ENCODE data around the gene RAB4A. TPM values are rescaled to one million over a fixed set of nuclear protein-coding genes. Genes with fewer than 3 reads are reported as not detected.

RAB4A gene
- total and polyA plus RNA-seq, 7 experiments from 2014 or later: 9.6 to 47.9 (median 36.7) TPM

DNA sequence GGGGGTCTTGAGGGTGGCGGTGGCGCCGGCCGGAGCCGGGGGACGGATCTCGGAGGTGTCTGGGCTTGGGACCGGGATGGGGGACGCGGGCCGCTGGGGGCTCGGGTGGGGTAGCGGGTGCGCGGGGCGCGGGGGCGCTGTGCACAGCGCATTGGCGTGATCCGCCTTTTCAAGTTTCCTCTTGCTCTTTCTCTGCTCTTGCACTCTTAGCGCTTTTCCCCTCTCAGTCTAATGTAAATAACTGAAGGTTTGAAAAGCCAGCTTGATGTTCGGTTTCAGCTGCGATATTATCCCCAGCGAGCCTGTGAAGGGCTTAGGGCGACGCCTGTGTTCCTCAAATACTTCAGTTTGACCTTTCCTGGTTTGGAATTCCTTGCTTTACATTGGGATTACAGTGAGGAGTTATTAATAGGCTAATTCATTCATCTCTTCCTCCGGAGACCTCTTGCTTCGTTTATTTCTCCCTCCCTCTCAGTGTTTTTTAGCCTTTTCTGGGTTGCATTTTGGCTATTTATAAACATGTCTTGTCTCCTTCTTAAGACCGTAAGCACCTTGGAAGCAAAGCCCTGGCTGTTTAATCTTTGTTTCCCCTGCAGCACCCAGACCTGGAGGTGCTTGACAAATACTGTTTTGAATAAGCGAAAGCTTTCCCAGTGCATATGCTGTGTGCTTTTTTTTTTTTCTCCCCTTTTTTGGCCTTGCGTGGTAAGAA, 693 bp downstream of the RAB4A start:
- no peaks in the 10 kb centered on the region for H3K27me3 Mint-ChIP-seq
- ATAC-seq (peak; percentile 68), DNase-seq (peak in 5 of 9 donors; percentile 23 to 42 (median 30))
- peaks cover 25 to 52% (median 35%) of the 10 kb centered on the region in 7 donors for H3K4me1 Mint-ChIP-seq
- H3K27me3 ChIP-seq (ENCODE audit: control insufficient read depth in 2 of 2, insufficient read depth in 2 of 2, low read length in 2 of 2): no peaks in the 10 kb centered on the region
- peaks cover 13 to 17% of the 10 kb centered on the region in 2 donors for H3K4me1 ChIP-seq (ENCODE audit: control insufficient read depth in 2 of 2, insufficient read depth in 2 of 2, low read length in 2 of 2)
- H3K4me3 ChIP-seq (ENCODE audit: low read length): peak overlapping the region; percentile 77
- peaks cover 0 to 15% (median 0%) of the 10 kb centered on the region in 5 donors for H3K36me3 Mint-ChIP-seq
- H3K36me3 ChIP-seq (ENCODE audit: control insufficient read depth in 2 of 3, insufficient read depth in 3 of 3, low read length in 3 of 3): no peaks in the 10 kb centered on the region
- intact Hi-C loops (cut with micrococcal nuclease): loop anchor here (1.0 to 10.0 kb wide), 12 partner anchors 13 to 1973 kb away; partner anchors contain the start of genes NUP133 (in 2 of the 2), TAF5L (in 2 of the 2), URB2 (in 2 of the 2) and CCSAP (in 1 of the 2)
- POLR2A ChIA-PET: interaction anchor here (0.7 kb wide), 1 partner anchor 69 kb away, joined by 3 read pairs; no protein-coding TSS in a partner anchor
- H3K4me3 Mint-ChIP-seq: peak overlapping the region; percentile 89 to 99 (median 94)
- H3K9me3 Mint-ChIP-seq: peaks cover 0 to 9% (median 3%) of the 10 kb centered on the region in 11 donors
- peak overlapping the region; percentile 76 to 95 (median 89) for H3K27ac Mint-ChIP-seq
- H3K9me3 ChIP-seq (ENCODE audit: control insufficient read depth in 2 of 3, low read length in 3 of 3): no peaks in the 10 kb centered on the region
- CTCF ChIA-PET: no interaction called here
- peak overlapping the region; percentile 62 for H3K27ac ChIP-seq (ENCODE audit: low read depth, low read length)

DNA sequence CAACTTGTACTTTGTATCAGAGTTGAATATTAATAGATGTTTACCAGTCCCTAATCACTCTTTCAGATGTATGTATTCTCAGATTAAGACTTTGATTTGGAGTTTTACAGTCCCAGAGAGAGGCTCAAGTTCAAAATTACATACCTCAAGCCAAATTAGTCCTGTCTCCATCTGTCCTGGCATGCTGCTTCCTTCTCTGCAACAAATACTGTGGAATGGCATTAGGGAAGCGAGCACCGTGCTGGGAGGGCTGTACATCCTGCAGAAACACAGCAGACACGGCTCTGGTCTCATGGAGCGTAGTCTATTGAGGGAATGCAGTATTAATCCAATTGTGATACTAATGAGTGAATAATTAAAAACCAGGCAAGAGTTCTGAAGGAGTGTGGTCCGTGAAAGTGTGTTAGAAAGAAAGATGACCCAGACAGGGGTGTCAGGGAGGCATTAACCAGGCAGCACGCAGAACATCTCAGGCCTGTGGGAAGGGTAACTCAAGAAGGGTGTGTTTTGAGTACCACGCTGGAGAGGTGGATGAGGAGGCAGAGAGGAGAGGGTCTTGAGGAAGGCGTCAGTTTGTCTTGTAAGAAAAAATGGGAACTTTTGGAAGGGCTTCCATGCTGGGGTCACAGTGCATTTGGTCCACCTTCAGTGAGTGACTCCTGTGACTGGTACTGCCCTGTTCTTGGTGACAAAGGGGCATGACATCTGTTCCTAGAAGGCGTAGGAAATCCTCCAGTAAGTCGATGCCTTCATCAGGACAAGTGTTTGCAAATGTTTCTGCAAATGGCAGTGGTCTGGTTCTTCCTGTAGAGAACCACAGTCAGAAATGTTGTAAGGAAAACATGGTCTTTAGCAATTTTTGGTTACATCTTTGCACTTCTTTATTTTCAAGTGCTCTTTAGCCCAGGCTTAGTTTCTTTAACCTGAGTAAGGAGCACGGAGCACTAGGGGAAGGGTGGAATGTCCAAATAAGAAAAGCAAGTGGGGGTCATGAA, 1.6 kb downstream of the RAB4A start:
- H3K4me1 ChIP-seq (ENCODE audit: control insufficient read depth in 2 of 2, insufficient read depth in 2 of 2, low read length in 2 of 2): peaks cover 13 to 17% of the 10 kb centered on the region in 2 donors
- no peak for DNase-seq
- Mint-ChIP-seq H3K36me3 (peaks cover 0 to 12% (median 0%) of the 10 kb centered on the region in 5 donors), H3K9me3 (peaks cover 0 to 4% (median 0%) of the 10 kb centered on the region in 11 donors), H3K27me3 (no peaks in the 10 kb centered on the region), H3K4me1 (peaks cover 25 to 49% (median 35%) of the 10 kb centered on the region in 7 donors), H3K27ac (peak overlapping the region in 6 of 9 donors; percentile 19 to 91 (median 80)), H3K4me3 (peak overlapping the region; percentile 89 to 99 (median 94))
- H3K27me3 ChIP-seq (ENCODE audit: control insufficient read depth in 2 of 2, insufficient read depth in 2 of 2, low read length in 2 of 2): no peaks in the 10 kb centered on the region
- H3K36me3 ChIP-seq (ENCODE audit: control insufficient read depth in 2 of 3, insufficient read depth in 3 of 3, low read length in 3 of 3): no peaks in the 10 kb centered on the region
- peak overlapping the region; percentile 77 for H3K4me3 ChIP-seq (ENCODE audit: low read length)
- CTCF ChIA-PET: no interaction called here
- POLR2A ChIA-PET: no interaction called here
- no peak for ATAC-seq
- no peak overlapping the region for H3K27ac ChIP-seq (ENCODE audit: low read depth, low read length)
- intact Hi-C loops (cut with micrococcal nuclease): loop anchor here (2.0 to 10.0 kb wide), 7 partner anchors 14 to 1972 kb away; partner anchors contain the start of genes TAF5L (in 2 of the 2), URB2 (in 2 of the 2), COG2 (in 1 of the 2) and GALNT2 (in 1 of the 2)
- H3K9me3 ChIP-seq (ENCODE audit: control insufficient read depth in 2 of 3, low read length in 3 of 3): no peaks in the 10 kb centered on the region

DNA sequence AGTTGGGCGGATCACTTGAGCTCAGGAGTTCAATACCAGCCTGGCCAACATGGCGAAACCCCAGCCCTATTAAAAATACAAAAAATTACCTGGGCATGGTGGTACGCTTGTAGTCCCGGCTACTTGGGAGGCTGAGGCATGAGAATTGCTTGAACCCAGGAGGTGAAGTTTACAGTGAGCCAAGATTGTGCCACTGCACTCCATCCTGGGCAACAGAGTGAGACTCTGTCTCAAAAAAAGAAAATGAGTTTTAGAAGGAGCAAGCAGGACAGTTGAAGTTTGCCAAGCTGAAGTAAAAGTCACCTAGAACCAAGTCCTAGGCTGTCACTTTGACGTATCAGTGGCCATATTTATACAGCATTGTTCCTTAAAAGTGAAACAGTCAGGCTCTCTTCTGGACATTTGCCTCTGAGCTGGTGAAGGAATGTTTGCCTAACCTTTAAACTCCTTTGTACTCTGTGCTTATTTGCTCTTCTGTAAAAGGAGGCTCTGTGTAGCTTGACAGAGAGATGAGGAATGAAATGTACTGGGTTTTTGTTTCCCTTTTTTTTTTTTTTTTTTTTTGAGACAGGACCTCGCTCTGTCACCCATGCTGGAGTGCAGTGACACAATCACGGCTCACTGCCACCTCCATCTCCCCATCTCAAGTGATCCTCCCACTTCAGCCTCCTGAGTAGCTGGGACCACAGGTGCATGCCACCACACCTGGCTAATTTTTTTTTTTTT, 2.8 kb downstream of the RAB4A start:
- peak overlapping the region in 1 of 10 donors; percentile 5 for H3K4me3 Mint-ChIP-seq
- peaks cover 0 to 9% (median 0%) of the 10 kb centered on the region in 5 donors for H3K36me3 Mint-ChIP-seq
- DNase-seq (no peak), ATAC-seq (no peak)
- Histone ChIP-seq H3K4me3 (ENCODE audit: low read length) (no peak overlapping the region), H3K4me1 (ENCODE audit: control insufficient read depth in 2 of 2, insufficient read depth in 2 of 2, low read length in 2 of 2) (peaks cover 13 to 17% of the 10 kb centered on the region in 2 donors), H3K9me3 (ENCODE audit: control insufficient read depth in 2 of 3, low read length in 3 of 3) (no peaks in the 10 kb centered on the region), H3K36me3 (ENCODE audit: control insufficient read depth in 2 of 3, insufficient read depth in 3 of 3, low read length in 3 of 3) (no peaks in the 10 kb centered on the region), H3K27me3 (ENCODE audit: control insufficient read depth in 2 of 2, insufficient read depth in 2 of 2, low read length in 2 of 2) (no peaks in the 10 kb centered on the region), H3K27ac (ENCODE audit: low read depth, low read length) (no peak overlapping the region)
- no peaks in the 10 kb centered on the region for H3K27me3 Mint-ChIP-seq
- ChIA-PET CTCF (no interaction called here), POLR2A (interaction anchor here (1.4 kb wide), 1 partner anchor 10 kb away, joined by 5 read pairs; no protein-coding TSS in a partner anchor)
- peaks cover 0 to 4% (median 0%) of the 10 kb centered on the region in 11 donors for H3K9me3 Mint-ChIP-seq
- H3K27ac Mint-ChIP-seq: no peak overlapping the region
- intact Hi-C loops (cut with micrococcal nuclease): loop anchor here (2.0 to 10.0 kb wide), 7 partner anchors 15 to 1971 kb away; partner anchors contain the start of genes TAF5L (in 2 of the 2), URB2 (in 2 of the 2), COG2 (in 1 of the 2) and GALNT2 (in 1 of the 2)
- H3K4me1 Mint-ChIP-seq: peaks cover 25 to 49% (median 35%) of the 10 kb centered on the region in 7 donors

DNA sequence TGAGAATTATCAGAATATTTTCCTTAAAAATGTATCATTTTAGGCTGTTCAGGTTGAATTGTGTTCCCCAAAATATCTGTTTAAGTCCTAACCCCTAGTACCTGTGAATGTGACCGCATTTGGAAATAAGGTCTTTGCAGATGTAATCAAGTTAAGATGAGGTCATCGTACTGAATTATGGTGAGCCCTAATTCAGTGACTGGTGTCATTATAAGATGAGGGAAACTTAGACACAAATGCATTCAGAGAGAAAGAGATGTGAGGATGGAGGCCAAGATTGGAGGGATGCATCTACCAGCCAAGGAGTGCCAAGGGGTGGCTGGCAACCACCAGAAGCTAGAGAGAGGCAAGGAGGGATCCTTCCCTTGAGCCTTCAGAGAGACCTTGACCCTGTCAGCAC, 4.1 kb downstream of the RAB4A start:
- intact Hi-C loops (cut with micrococcal nuclease): loop anchor here in 1 of 2 donors (10.0 kb wide), 2 partner anchors 1370 to 1970 kb away; partner anchors contain the start of genes COG2 and GNPAT
- Histone ChIP-seq H3K9me3 (ENCODE audit: control insufficient read depth in 2 of 3, low read length in 3 of 3) (no peaks in the 10 kb centered on the region), H3K27ac (ENCODE audit: low read depth, low read length) (no peak overlapping the region), H3K27me3 (ENCODE audit: control insufficient read depth in 2 of 2, insufficient read depth in 2 of 2, low read length in 2 of 2) (no peaks in the 10 kb centered on the region), H3K4me3 (ENCODE audit: low read length) (no peak overlapping the region), H3K36me3 (ENCODE audit: control insufficient read depth in 2 of 3, insufficient read depth in 3 of 3, low read length in 3 of 3) (no peaks in the 10 kb centered on the region), H3K4me1 (ENCODE audit: control insufficient read depth in 2 of 2, insufficient read depth in 2 of 2, low read length in 2 of 2) (peaks cover 13 to 17% of the 10 kb centered on the region in 2 donors)
- CTCF ChIA-PET: interaction anchor here (1.0 kb wide), 1 partner anchor 540 kb away, joined by 3 read pairs; no protein-coding TSS in a partner anchor
- Mint-ChIP-seq H3K4me3 (no peak overlapping the region), H3K9me3 (peaks cover 0 to 4% (median 0%) of the 10 kb centered on the region in 11 donors), H3K4me1 (peaks cover 25 to 53% (median 41%) of the 10 kb centered on the region in 7 donors), H3K27me3 (no peaks in the 10 kb centered on the region), H3K27ac (no peak overlapping the region), H3K36me3 (peaks cover 0 to 9% (median 0%) of the 10 kb centered on the region in 5 donors)
- POLR2A ChIA-PET: interaction anchor here (0.9 to 1.4 kb wide), 2 partner anchors 8 to 68 kb away, joined by 3 to 5 read pairs; partner anchors contain the start of gene CCSAP
- ATAC-seq: no peak
- no peak for DNase-seq

DNA sequence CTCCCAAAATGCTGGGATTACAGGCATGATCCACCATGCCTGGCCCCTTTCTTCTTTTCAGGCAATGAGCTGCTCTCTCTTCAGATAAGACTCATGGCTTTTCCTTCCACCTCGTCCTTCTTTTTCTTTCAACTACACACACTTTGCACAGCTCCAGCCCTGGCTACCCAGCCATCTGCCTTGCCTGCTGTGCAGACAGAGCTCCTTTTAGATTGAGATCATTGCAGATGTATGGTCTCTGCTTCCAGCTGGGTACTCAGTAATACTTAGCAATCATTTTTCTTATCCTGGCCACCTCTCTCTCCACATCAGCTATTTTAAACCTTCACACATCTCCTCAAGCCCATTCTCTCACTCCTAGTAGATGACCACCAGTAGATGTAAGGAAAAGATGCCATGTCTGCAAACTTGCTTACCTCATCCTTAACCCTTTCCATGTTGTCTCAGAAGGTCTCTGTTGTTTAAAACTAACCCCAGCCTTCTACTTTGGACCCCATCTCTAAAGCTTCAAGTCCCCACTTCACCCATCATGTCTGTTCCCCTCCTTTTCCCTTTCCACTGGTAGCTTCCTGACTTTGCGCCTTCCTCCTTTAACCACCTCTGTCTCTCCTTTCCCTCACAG, 7.3 kb downstream of the RAB4A start:
- Mint-ChIP-seq H3K27ac (no peak overlapping the region), H3K27me3 (no peaks in the 10 kb centered on the region), H3K36me3 (peaks cover 0 to 30% (median 18%) of the 10 kb centered on the region in 5 donors), H3K4me1 (peaks cover 26 to 62% (median 52%) of the 10 kb centered on the region in 7 donors), H3K9me3 (peaks cover 0 to 13% (median 0%) of the 10 kb centered on the region in 11 donors), H3K4me3 (no peak overlapping the region)
- no peak for DNase-seq
- no peaks in the 10 kb centered on the region for H3K27me3 ChIP-seq (ENCODE audit: control insufficient read depth in 2 of 2, insufficient read depth in 2 of 2, low read length in 2 of 2)
- no peak for ATAC-seq
- intact Hi-C loops (cut with micrococcal nuclease): loop anchor here in 1 of 2 donors (10.0 kb wide), 2 partner anchors 1367 to 1967 kb away; partner anchors contain the start of genes COG2 and GNPAT
- ChIA-PET POLR2A (interaction anchor here (1.4 kb wide), 1 partner anchor 8 kb away, joined by 4 read pairs; no protein-coding TSS in a partner anchor), CTCF (no interaction called here)
- peaks cover 0 to 2% of the 10 kb centered on the region in 2 donors for H3K4me1 ChIP-seq (ENCODE audit: control insufficient read depth in 2 of 2, insufficient read depth in 2 of 2, low read length in 2 of 2)
- H3K4me3 ChIP-seq (ENCODE audit: low read length): no peak overlapping the region
- H3K27ac ChIP-seq (ENCODE audit: low read depth, low read length): no peak overlapping the region
- H3K36me3 ChIP-seq (ENCODE audit: control insufficient read depth in 2 of 3, insufficient read depth in 3 of 3, low read length in 3 of 3): no peaks in the 10 kb centered on the region
- no peaks in the 10 kb centered on the region for H3K9me3 ChIP-seq (ENCODE audit: control insufficient read depth in 2 of 3, low read length in 3 of 3)
